Calu3 (cell line): Measurements from ENCODE around the gene TFPI2. TPM values are rescaled to one million over a fixed set of nuclear protein-coding genes. Genes with fewer than 3 reads are reported as not detected.

Experiments used
- BruUV-seq: library from RNA; stranded (reverse); fragments of 400-500 nt; replicated peaks from 2 replicates; lab custom pipeline; 2021; lab: Mats Ljungman, UMichigan
- CTCF ChIA-PET: fragments of 300-600 bp; sonication (Branson Sonifier 250); formaldehyde crosslinking; loops from one replicate; lab custom pipeline; 2022; ENCODE audit warnings: antibody characterized with exemption; lab: Charles Lee
- DNase-seq: peaks from one replicate; pipeline ENCODE4 v3.0.0; 2022
- H3K27ac Mint-ChIP-seq: one replicate; pipeline ENCODE4 v1.8.0; 2022; ENCODE audit warnings: mixed read lengths; ENCODE audit not compliant: unreplicated experiment
- H3K27me3 Mint-ChIP-seq: one replicate; pipeline ENCODE4 v1.8.0; 2022; ENCODE audit warnings: mixed read lengths; ENCODE audit not compliant: unreplicated experiment
- H3K36me3 Mint-ChIP-seq: one replicate; pipeline ENCODE4 v1.8.0; 2022; ENCODE audit warnings: mild to moderate bottlenecking, moderate library complexity, mixed read lengths; ENCODE audit not compliant: insufficient read depth, unreplicated experiment
- H3K4me1 Mint-ChIP-seq: one replicate; pipeline ENCODE4 v1.8.0; 2022; ENCODE audit warnings: mild to moderate bottlenecking, low read depth, mixed read lengths; ENCODE audit not compliant: unreplicated experiment
- H3K4me3 Mint-ChIP-seq: one replicate; pipeline ENCODE4 v1.8.0; 2022; ENCODE audit warnings: mild to moderate bottlenecking, low read depth, moderate library complexity, mixed read lengths; ENCODE audit not compliant: unreplicated experiment
- H3K9me3 Mint-ChIP-seq: one replicate; pipeline ENCODE4 v1.8.0; 2022; ENCODE audit warnings: low read depth, mixed read lengths; ENCODE audit not compliant: unreplicated experiment
- CTCF ChIP-seq: fragments of 200-600 bp; IDR thresholded peaks from one replicate; pipeline ENCODE4 v1.8.0; 2022; ENCODE audit warnings: antibody characterized with exemption; ENCODE audit not compliant: unreplicated experiment
- intact Hi-C: fragments of 100-400 bp; cut with micrococcal nuclease; formaldehyde crosslinking; loops from one replicate; pipeline ENCODE4 v1.10.0; 2022; ENCODE audit not compliant: unreplicated experiment
- total RNA-seq: library from RNA; stranded (reverse); gene quantifications from 2 replicates; pipeline ENCODE4 v1.2.3, GENCODE V29; 2022

The TFPI2 gene
- total RNA-seq, 1 experiment from 2014 or later, result 213 TPM

- CTCF ChIA-PET, result interaction anchor here (0.6 to 1.4 kb wide), 2 partner anchors 25 to 185 kb away, joined by 3 read pairs; no protein-coding TSS in a partner anchor
These were observed 12.3 kb upstream of the TFPI2 start for GRCh38 chr7:93902777-93903423.

GRCh38 chr7:93897680-93898079 lies 7.1 kb upstream of the TFPI2 start:
- CTCF ChIA-PET, result no interaction called here
- H3K4me3 Mint-ChIP-seq, result peak overlapping the region; percentile 3
- no peak for TF ChIP-seq CTCF
- peaks cover 6% of the 10 kb centered on the region for H3K9me3 Mint-ChIP-seq
- peak overlapping the region; percentile 94 for H3K27ac Mint-ChIP-seq
- intact Hi-C loops, result no loop called here
- BruUV-seq, result no TSS peak
- H3K27me3 Mint-ChIP-seq, result no peaks in the 10 kb centered on the region
- peaks cover 7% of the 10 kb centered on the region for H3K36me3 Mint-ChIP-seq
- peaks cover 60% of the 10 kb centered on the region for H3K4me1 Mint-ChIP-seq
- DNase-seq, result peak; percentile 19

More at GRCh38 chr7:93902777-93903423, 12.3 kb upstream of the TFPI2 start:
- intact Hi-C loops, result no loop called here
- Mint-ChIP-seq H3K4me1 (peaks cover 22% of the 10 kb centered on the region), H3K4me3 (no peak overlapping the region), H3K36me3 (peaks cover under 1% of the 10 kb centered on the region), H3K27me3 (no peaks in the 10 kb centered on the region), H3K27ac (no peak overlapping the region), H3K9me3 (no peaks in the 10 kb centered on the region)
- BruUV-seq, result no TSS peak
- DNase-seq, result peak; percentile 7
- peak; percentile 53 for TF ChIP-seq CTCF

- no TSS peak for BruUV-seq
- H3K27ac Mint-ChIP-seq, result no peak overlapping the region
- H3K36me3 Mint-ChIP-seq, result peaks cover 7% of the 10 kb centered on the region
- DNase-seq, result no peak
- no peak for TF ChIP-seq CTCF
- intact Hi-C loops, result no loop called here
- H3K9me3 Mint-ChIP-seq, result peaks cover 6% of the 10 kb centered on the region
- peaks cover 74% of the 10 kb centered on the region for H3K4me1 Mint-ChIP-seq
- no peaks in the 10 kb centered on the region for H3K27me3 Mint-ChIP-seq
- H3K4me3 Mint-ChIP-seq, result no peak overlapping the region
- CTCF ChIA-PET, result no interaction called here
These were observed 5.5 kb upstream of the TFPI2 start for GRCh38 chr7:93895859-93896600.

GRCh38 chr7:93894966-93895640 lies 4.5 kb upstream of the TFPI2 start:
- Mint-ChIP-seq H3K4me1 (peaks cover 69% of the 10 kb centered on the region), H3K9me3 (peaks cover 6% of the 10 kb centered on the region), H3K27me3 (no peaks in the 10 kb centered on the region), H3K27ac (no peak overlapping the region), H3K4me3 (no peak overlapping the region), H3K36me3 (peaks cover 16% of the 10 kb centered on the region)
- no TSS peak for BruUV-seq
- TF ChIP-seq CTCF, result no peak
- intact Hi-C loops, result loop anchor here (5.0 kb wide), 1 partner anchor 192 kb away; no protein-coding TSS in a partner anchor
- CTCF ChIA-PET, result no interaction called here
- no peak for DNase-seq
